ENCODE measurements around the gene MINDY3. TPM values are rescaled to one million over a fixed set of nuclear protein-coding genes. Genes with fewer than 3 reads are reported as not detected.

Gene MINDY3
- total RNA-seq, 1 donor from 2014 or later, result 25.4 TPM

DNA sequence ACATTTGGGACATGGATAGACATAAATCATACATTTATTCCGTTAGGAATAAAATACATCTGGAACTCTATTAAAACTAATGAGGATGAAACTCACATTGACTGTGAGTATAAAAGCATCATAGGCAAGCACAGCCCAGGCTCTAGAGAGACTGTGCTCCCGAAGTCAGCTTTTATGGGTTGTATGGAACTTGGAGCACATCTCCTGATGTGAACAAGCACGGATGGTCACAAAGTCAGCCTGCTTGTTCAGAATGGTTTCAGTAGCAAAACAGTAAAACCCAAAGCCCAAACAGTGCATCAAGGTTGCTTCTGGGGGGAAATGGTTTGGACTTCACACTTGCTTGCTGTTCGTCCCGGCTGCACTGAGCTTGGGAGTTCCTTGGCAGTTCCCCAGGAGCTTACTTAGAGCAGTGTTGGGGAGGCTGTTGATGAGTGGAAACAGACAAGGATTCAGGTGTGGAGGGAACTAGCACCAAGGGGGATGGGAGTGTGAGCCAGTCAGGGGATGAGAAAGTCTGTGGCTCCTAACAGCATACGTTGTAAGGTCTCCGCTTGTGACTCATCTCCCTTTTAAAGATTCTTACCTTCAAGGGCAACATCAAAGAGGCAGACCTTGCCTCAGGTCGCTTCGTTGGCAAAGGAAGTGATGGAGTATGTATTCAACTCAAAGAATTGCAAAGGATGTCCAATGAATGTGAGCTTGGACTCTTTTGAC is 120.9 kb downstream of the MINDY3 start:
- no peak for DNase-seq (ENCODE audit: low spot score)

GRCh38 chr10:15738270-15738925 is 121.9 kb downstream of the MINDY3 start:
- no peak for DNase-seq (ENCODE audit: low spot score)

- DNase-seq (ENCODE audit: low spot score), result no peak
These were observed 122.7 kb downstream of the MINDY3 start for GRCh38 chr10:15737656-15738055.

DNA sequence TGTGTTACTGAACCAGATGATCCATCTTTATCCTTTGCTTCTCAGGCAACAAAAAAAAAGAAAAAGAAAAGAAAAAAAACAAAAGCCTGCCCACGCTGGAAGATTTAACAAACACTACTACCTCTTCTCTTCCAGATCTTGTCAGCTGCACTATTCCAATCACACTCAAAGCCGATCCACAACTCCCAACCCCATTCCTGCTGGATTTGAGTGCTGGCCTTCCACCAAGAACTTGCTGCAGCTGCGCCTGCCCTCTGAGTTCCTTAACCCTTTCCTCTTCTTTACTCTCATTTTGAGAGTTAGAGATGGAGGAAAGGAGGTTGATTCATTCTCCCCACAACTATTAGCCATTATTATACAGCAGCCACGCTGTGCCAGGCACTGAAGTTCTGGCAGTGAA is 124.5 kb downstream of the MINDY3 start:
- no peak for DNase-seq (ENCODE audit: low spot score)

DNA sequence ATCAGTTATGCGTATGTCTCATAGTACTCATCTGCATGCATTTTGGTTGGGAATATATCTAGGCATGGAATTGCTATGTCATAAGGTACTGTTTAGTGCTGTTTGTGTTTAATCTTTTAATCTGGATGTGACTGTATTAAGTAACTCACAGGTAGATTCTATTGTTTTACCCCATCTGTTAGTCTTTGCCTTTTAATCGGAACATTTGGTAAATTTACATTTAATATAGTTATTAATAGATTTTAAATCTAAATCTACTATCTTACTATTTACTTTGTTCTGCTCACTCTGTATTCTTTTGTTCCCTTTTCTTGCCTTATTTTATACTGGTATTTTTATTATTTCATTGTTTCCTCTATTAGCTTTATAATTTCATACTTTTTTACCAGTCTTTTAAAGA is 130.0 kb downstream of the MINDY3 start:
- DNase-seq (ENCODE audit: low spot score), result no peak

- DNase-seq (ENCODE audit: low spot score), result no peak
These were observed 130.4 kb downstream of the MINDY3 start for GRCh38 chr10:15729890-15730289.

Other genes with a start within 250 kb of the MINDY3 start
- 7.1 TPM for gene ITGA8, start 140.6 kb downstream of the MINDY3 start, total RNA-seq

All from mesenteric fat pad (tissue), 1 donor.